GM12878 (cell line): ENCODE results near the gene C3AR1. TPM values are rescaled to one million over a fixed set of nuclear protein-coding genes. Genes with fewer than 3 reads are reported as not detected.

Experiments
- ATAC-seq: fragments of 200-7000 bp; cut with Tn5 transposase; 3 replicates; pipeline ENCODE4 v1.9.1; 2020; ENCODE audit warnings: mild to moderate bottlenecking, moderate library complexity
- BruUV-seq: library from RNA; stranded (reverse); fragments of 400-500 nt; replicated peaks from 2 replicates; lab custom pipeline; 2021; lab: Mats Ljungman, UMichigan
- CTCF ChIA-PET: fragments of 300-600 bp; sonication (Branson Sonifier 250); formaldehyde crosslinking; extraction: SDS; loops from one replicate; lab custom pipeline; 2021; ENCODE audit warnings: inconsistent platforms; lab: Yijun Ruan, JAX
- POLR2A ChIA-PET: fragments of 350-600 bp; formaldehyde crosslinking; extraction: SDS; loops from one replicate; lab custom pipeline; 2021; ENCODE audit warnings: inconsistent platforms; lab: Charles Lee
- RAD21 ChIA-PET: fragments of 300-600 bp; sonication (Branson Sonifier 250); formaldehyde crosslinking; loops from one replicate; lab custom pipeline; 2023; ENCODE audit warnings: antibody characterized with exemption; ENCODE audit not compliant: unreplicated experiment; lab: Charles Lee
- SMC1A ChIA-PET: fragments of 300-600 bp; sonication (Branson Sonifier 250); formaldehyde crosslinking; loops from one replicate; lab custom pipeline; 2023; ENCODE audit not compliant: unreplicated experiment, uncharacterized antibody; lab: Charles Lee
- DNase-seq: peaks from one replicate; pipeline ENCODE4 v3.0.0-alpha.2; 2011; ENCODE audit warnings: low read depth, low spot score
- FAIRE-seq: peaks from 3 replicates; lab custom pipeline; 2011; peaks lifted over from hg19 to GRCh38; lab: Jason Lieb, UNC
- H2AFZ ChIP-seq: 2 replicates; pipeline ENCODE4 v1.6.0; 2011; ENCODE audit warnings: low read depth, low read length, control low read depth; ENCODE audit not compliant: control insufficient read depth
- H3K27ac ChIP-seq: 2 replicates; pipeline ENCODE4 v1.5.1; 2011; ENCODE audit warnings: control low read depth; ENCODE audit not compliant: control insufficient read depth, insufficient read depth
- H3K27me3 ChIP-seq, 2 experiments: replicated peaks in 1 of 2; 2 replicates each; pipeline versions ENCODE4 v1.6.0 to v1.6.1; 2011; ENCODE audit warnings: low read length in 1 of 2; ENCODE audit not compliant: control insufficient read depth in 2 of 2, insufficient read depth in 2 of 2
- H3K36me3 ChIP-seq, 2 experiments: 2 replicates each; pipeline ENCODE4 v1.5.1; 2011; ENCODE audit warnings: low read length in 1 of 2; ENCODE audit not compliant: control insufficient read depth in 2 of 2, insufficient read depth in 2 of 2
- H3K4me1 ChIP-seq: 2 replicates; pipeline ENCODE4 v1.6.1; 2011; ENCODE audit warnings: mild to moderate bottlenecking, low read length, moderate library complexity, mixed read lengths; ENCODE audit not compliant: control insufficient read depth, insufficient read depth
- H3K4me2 ChIP-seq: 2 replicates; pipeline ENCODE4 v1.6.0; 2011; ENCODE audit warnings: control low read depth; ENCODE audit not compliant: control insufficient read depth, insufficient read depth
- H3K4me3 ChIP-seq: fragments of 200-600 bp; sonication (generic); 2 replicates; pipeline ENCODE4 v1.5.1; 2016
- H3K79me2 ChIP-seq: 2 replicates; pipeline ENCODE4 v1.6.0; 2011; ENCODE audit warnings: low read length; ENCODE audit not compliant: control insufficient read depth, insufficient read depth
- H3K9ac ChIP-seq: 2 replicates; pipeline ENCODE4 v1.8.0; 2011; ENCODE audit warnings: low read length, control low read depth, mixed read lengths; ENCODE audit not compliant: control insufficient read depth, insufficient read depth
- H3K9me3 ChIP-seq: replicated peaks from 3 replicates; pipeline ENCODE4 v1.5.1; 2011; ENCODE audit warnings: mild to moderate bottlenecking, low read length; ENCODE audit not compliant: control insufficient read depth, insufficient read depth
- H4K20me1 ChIP-seq: 2 replicates; pipeline ENCODE4 v1.6.0; 2011; ENCODE audit not compliant: control insufficient read depth, insufficient read depth
- SMAD1 ChIP-seq: fragments of 450-650 bp; IDR thresholded peaks from 2 replicates; pipeline ENCODE4 v1.6.1; 2018; ENCODE audit warnings: mild to moderate bottlenecking, low read depth; ENCODE audit not compliant: partially characterized antibody
- WGBS: methylation state at CpG from one replicate; pipeline ENCODE4 v1.1.6; 2016; ENCODE audit warnings: low lambda C conversion rate; ENCODE audit not compliant: insufficient replicate concordance, insufficient coverage; ENCODE audit errors: missing lambda C conversion rate; 5-methylcytosine and 5-hydroxymethylcytosine counted together
- in situ Hi-C: fragments of 300-500 bp; cut with MboI; formaldehyde crosslinking; loops from 9 replicates; pipeline ENCODE4 v1.14.3; 2018; ENCODE audit warnings: mixed read lengths
- intact Hi-C: fragments of 100-400 bp; cut with micrococcal nuclease; formaldehyde crosslinking; loops from one replicate; pipeline ENCODE4 v1.14.2; 2022; ENCODE audit not compliant: unreplicated experiment
- polyA plus RNA-seq, 11 experiments: library from polyadenylated mRNA; depleted of rRNA in 4 of 11; unstranded in 6 of 11; stranded (reverse) in 5 of 11; fragments of >200 nt; fragmentation: Nextera tagmentation in 4 of 11; fragmentation: Illumina TruSeq in 1 of 11; extraction: Ambion mirVana in 4 of 11; extraction: Trizol in 1 of 11; gene quantifications; 1 replicate in 1 of 11; 2 replicates in 10 of 11; pipeline versions ENCODE4 v1.2.1 to v1.2.3, GENCODE V29; 2011 to 2016; ENCODE audit warnings: inconsistent platforms in 2 of 11, missing spikeins in 2 of 11, low read depth in 1 of 11
- total RNA-seq, 4 experiments: library from RNA; depleted of rRNA in 3 of 4; stranded (reverse); fragments of >200 nt in 3 of 4; fragmentation: Illumina TruSeq in 1 of 4; extraction: Trizol in 1 of 4; gene quantifications; 2 replicates each; pipeline versions ENCODE4 v1.2.1 to v1.2.3, GENCODE V29; 2013 to 2021
- TF ChIP-seq, protein P1 (sequence below): IDR thresholded peaks from 2 replicates; pipeline ENCODE4 v1.6.1; 2012; ENCODE audit warnings: mild to moderate bottlenecking, low read depth, low read length

Gene C3AR1
- total and polyA plus RNA-seq, 10 of the 15 experiments (the other 5 are each of a cell fraction or from before 2014, with no cell fraction given): 0.08 to 0.42 (median 0.10) TPM; not detected in 5

DNA sequence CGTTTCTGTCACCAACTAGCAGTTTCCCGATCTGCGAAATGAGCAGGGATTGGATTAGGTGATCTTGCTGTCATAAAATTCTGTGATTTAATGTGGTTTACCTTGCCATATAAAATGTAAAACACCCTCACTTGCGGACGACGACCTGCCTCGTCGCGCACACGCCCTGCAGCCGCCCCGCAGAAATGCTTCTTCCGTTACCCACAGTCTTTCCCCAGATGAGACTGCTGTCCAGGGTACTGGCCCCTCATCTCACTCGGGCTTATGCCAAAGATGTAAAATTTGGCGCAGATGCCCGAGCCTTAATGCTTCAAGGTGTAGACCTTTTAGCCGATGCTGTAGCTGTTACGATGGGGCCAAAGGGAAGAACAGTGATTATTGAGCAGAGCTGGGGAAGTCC lies 51.3 kb downstream of the C3AR1 start:
- H3K27me3 ChIP-seq: peaks cover 0 to 6% of the 10 kb centered on the region in 2 experiments
- WGBS: 77% methylated on average over 18 of the region's 18 CpGs
- H3K9ac ChIP-seq: no peak overlapping the region
- no peaks in the 10 kb centered on the region for H3K79me2 ChIP-seq
- no peak for ATAC-seq
- ChIA-PET CTCF (no interaction called here), POLR2A (no interaction called here), RAD21 (no interaction called here), SMC1A (no interaction called here)
- no peak overlapping the region for H2AFZ ChIP-seq
- H3K4me3 ChIP-seq: no peak overlapping the region
- no peak for TF ChIP-seq SMAD1
- TF ChIP-seq, protein P1, sequence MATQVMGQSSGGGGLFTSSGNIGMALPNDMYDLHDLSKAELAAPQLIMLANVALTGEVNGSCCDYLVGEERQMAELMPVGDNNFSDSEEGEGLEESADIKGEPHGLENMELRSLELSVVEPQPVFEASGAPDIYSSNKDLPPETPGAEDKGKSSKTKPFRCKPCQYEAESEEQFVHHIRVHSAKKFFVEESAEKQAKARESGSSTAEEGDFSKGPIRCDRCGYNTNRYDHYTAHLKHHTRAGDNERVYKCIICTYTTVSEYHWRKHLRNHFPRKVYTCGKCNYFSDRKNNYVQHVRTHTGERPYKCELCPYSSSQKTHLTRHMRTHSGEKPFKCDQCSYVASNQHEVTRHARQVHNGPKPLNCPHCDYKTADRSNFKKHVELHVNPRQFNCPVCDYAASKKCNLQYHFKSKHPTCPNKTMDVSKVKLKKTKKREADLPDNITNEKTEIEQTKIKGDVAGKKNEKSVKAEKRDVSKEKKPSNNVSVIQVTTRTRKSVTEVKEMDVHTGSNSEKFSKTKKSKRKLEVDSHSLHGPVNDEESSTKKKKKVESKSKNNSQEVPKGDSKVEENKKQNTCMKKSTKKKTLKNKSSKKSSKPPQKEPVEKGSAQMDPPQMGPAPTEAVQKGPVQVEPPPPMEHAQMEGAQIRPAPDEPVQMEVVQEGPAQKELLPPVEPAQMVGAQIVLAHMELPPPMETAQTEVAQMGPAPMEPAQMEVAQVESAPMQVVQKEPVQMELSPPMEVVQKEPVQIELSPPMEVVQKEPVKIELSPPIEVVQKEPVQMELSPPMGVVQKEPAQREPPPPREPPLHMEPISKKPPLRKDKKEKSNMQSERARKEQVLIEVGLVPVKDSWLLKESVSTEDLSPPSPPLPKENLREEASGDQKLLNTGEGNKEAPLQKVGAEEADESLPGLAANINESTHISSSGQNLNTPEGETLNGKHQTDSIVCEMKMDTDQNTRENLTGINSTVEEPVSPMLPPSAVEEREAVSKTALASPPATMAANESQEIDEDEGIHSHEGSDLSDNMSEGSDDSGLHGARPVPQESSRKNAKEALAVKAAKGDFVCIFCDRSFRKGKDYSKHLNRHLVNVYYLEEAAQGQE: peak; percentile 54; the same call in 1 of the 2 replicates
- intact Hi-C loops (no loop called here), in situ Hi-C loops (no loop called here)
- H3K4me1 ChIP-seq: no peaks in the 10 kb centered on the region; the same call in 1 of the 2 replicates
- H3K4me2 ChIP-seq: no peak overlapping the region
- no TSS peak for BruUV-seq
- FAIRE-seq: no peak
- no peak for DNase-seq
- H4K20me1 ChIP-seq: no peaks in the 10 kb centered on the region
- H3K27ac ChIP-seq: no peak overlapping the region
- H3K9me3 ChIP-seq: no peaks in the 10 kb centered on the region
- no peaks in the 10 kb centered on the region for H3K36me3 ChIP-seq
